Skin epidermis (tissue), 12 donors: ENCODE measurements around the gene HSPG2.
"Not testable (repeated sequence)": the region's sequence is repeated elsewhere in the genome, so short reads cannot be mapped to it uniquely, and the experiment has no call there.

Experiments
- H3K27ac ChIP-seq, 21 experiments: fragments of 200-600 bp; sonication (generic) in 11 of 21; one replicate each; pipeline ENCODE4 v1.5.0; 2020; ENCODE audit warnings: mild to moderate bottlenecking in 3 of 21, inconsistent platforms in 2 of 21, moderate library complexity in 2 of 21
- H3K4me3 ChIP-seq, 7 experiments: fragments of 200-600 bp; sonication (generic) in 2 of 7; one replicate each; pipeline ENCODE4 v1.5.0; 2020; ENCODE audit warnings: inconsistent platforms in 2 of 7, mild to moderate bottlenecking in 2 of 7, moderate library complexity in 1 of 7

The HSPG2 gene

GRCh38 chr1:21842606-21843162 lies 94.4 kb downstream of the HSPG2 start:
- Histone ChIP-seq H3K27ac (no peak overlapping the region), H3K4me3 (no peak overlapping the region)

DNA sequence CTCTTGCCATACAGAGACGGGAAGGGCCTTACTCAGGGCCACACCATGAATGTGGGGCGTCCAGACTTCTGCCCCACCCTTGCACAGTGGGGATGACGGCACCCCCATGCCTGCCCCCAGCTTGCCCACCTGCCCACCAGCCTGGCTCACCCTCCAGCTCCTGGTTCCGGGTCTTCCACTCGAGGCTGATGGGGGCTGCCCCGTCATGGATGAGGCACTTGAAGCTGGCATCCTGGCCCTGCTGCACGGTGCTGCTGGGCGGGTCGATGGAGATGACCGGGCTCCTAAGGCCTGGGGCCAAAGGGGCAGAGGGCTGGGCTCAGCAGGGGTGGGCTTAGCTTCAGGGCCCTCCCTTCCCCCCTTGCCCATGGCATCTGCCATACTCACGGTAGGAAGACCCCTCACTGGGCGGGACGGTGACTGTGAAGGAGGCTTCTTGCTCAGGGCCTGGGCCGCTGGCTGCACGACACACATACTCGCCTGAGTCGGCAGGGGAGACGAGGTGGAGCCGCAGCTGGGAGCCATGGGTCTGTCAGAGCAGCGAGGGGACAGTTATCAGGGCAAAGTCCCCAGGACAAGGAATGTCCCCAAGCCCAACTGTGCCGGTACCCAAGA lies 95.2 kb downstream of the HSPG2 start:
- H3K27ac ChIP-seq, result peak overlapping the region in 1 of 21 experiments; percentile 34
- no peak overlapping the region for H3K4me3 ChIP-seq

- no peak overlapping the region for H3K4me3 ChIP-seq
Measured at GRCh38 chr1:21840981-21841380, 96.1 kb downstream of the HSPG2 start.

DNA sequence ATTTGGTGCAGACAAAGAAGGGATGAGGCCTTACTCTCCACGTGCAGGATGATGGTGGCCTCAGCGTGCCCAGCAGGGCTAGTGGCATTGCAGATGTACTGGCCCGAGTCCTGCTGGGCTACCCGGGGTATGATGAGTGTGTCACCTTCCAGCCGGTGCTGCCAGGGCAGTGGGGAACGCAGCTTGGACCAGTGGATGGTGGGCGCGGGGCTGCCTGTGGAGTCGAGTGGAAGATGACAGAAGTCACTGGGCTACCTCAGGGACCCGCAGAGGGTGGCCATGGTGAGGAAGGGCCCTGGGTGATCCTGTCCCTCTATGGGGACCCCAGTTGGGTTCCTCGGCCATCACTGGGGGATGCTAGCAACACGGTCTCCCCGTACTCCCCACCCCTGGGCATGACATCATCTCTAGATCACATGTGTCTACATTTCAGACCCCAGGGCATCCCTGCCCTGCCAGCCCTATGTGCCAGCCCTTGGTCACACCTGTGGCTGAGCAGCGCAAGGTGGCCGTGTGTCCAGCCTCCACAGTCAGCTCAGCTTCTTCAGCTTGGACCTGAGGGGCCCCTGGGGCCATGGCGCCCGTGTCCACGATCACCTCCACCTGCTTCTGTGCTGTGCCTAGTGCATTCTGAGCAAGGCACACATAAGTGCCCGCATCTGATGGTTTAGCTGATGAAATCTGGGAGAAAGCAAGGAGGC lies 97.6 kb downstream of the HSPG2 start:
- no peak overlapping the region for H3K4me3 ChIP-seq
- H3K27ac ChIP-seq, result no peak overlapping the region

More at GRCh38 chr1:21840981-21841380, 96.1 kb downstream of the HSPG2 start:
- H3K27ac ChIP-seq, result no peak overlapping the region

- Histone ChIP-seq H3K27ac (no peak overlapping the region), H3K4me3 (no peak overlapping the region)
Measured at GRCh38 chr1:21838359-21839157, 98.6 kb downstream of the HSPG2 start.

- Histone ChIP-seq H3K27ac (no peak overlapping the region), H3K4me3 (no peak overlapping the region)
Measured at GRCh38 chr1:21837476-21837875, 99.6 kb downstream of the HSPG2 start.

GRCh38 chr1:21836729-21837128 lies 100.4 kb downstream of the HSPG2 start:
- H3K27ac ChIP-seq, result no peak overlapping the region
- H3K4me3 ChIP-seq, result no peak overlapping the region

- no peak overlapping the region for H3K4me3 ChIP-seq
- no peak overlapping the region for H3K27ac ChIP-seq
Measured at GRCh38 chr1:21836010-21836409, 101.1 kb downstream of the HSPG2 start.

- H3K4me3 ChIP-seq, result no peak overlapping the region
- H3K27ac ChIP-seq, result no peak overlapping the region
Measured at GRCh38 chr1:21834666-21835065, 102.4 kb downstream of the HSPG2 start.

- H3K27ac ChIP-seq, result no peak overlapping the region
- H3K4me3 ChIP-seq, result no peak overlapping the region
Measured at GRCh38 chr1:21834094-21834493, 103.0 kb downstream of the HSPG2 start.

DNA sequence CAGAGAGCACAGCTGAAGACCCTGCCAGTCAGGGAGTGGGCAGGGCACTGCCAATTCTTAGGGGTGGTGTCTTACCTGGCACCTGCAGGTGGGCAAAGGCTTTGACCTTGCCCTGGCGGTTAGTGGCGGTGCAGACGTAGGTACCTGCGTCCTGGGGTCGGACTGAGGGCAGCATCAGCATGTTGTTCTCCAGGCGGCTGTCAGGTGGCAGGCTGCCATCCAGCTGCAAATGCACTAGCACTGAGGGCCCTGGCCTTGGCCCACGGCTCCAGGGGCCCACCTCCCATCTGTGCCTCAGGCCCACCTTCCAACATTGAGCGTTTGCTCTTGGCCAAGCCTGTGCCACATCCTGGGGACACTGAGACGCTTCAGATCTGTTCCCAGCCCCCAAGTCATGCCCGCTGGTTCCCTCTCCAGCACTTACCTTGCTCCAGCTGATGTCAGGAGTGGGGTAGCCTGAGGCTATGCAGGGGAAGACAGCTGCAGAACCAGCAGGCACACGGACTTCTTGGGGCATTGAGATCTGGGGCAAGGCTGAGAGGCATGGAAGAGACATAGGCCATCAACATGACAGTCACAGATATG lies 103.6 kb downstream of the HSPG2 start:
- Histone ChIP-seq H3K27ac (no peak overlapping the region), H3K4me3 (no peak overlapping the region)

DNA sequence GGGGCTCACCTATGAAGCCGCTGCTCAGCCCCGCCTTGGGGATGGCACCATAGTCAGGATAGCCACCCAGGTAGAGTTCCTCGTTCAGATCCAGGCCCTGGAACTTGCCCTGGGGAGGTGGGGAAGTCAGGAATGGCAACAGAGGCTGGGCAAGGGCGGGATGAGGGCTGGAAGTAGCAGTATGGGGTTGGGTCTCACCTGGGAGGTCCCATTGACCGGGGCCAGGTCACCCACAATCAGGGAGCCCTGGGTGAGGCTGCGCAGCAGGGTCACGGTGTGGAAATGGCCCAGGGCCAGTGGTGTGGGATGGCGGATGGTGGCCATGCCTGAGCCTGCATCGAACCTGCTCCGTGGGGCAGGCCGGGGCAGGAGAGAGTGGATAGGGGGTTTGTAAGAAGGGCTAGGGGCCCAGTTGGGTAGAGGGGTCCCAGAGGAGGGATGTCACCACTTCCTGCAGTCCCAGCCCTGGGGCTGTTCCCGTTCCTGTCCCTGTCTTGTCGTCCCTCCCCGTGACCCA lies 105.6 kb downstream of the HSPG2 start:
- Histone ChIP-seq H3K4me3 (no peak overlapping the region), H3K27ac (no peak overlapping the region)

GRCh38 chr1:21830792-21831453 lies 106.2 kb downstream of the HSPG2 start:
- no peak overlapping the region for H3K4me3 ChIP-seq
- no peak overlapping the region for H3K27ac ChIP-seq

- no peak overlapping the region for H3K4me3 ChIP-seq
- no peak overlapping the region for H3K27ac ChIP-seq
Measured at GRCh38 chr1:21829294-21829693, 107.8 kb downstream of the HSPG2 start.

DNA sequence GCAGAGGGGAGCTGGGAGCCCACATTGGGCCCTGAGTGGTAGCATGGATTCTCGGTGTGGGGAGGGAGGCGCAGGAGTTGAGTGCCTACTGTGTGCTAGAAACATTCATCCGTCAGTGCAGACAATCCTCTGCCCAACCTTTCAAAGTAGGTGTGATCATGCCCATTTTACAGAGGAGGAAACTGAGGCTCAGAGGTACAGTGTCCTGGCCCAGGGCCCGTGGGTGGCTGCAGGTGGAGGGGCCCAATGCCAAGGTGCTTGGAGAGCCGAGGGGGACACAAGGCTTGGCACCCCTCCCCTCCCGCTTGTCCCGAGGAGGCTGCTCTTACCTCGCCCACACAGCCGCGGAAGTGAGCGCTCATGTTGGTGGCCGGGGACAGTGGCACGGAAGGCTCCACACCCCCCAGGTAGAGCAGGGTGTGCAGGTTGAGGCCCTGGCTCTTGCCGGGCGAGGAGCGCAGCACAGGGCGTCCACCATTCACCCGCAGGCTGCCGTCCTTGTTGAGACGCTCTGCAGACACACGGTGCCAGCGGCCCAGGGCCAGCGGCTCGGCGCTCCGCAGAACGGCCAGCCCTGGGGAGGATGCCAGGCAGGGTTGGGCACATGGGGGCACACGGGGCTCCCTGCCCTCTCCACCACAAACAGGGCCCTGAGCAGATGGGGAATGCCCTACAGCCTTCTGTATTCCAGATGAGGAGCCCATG lies 108.5 kb downstream of the HSPG2 start:
- Histone ChIP-seq H3K27ac (no peak overlapping the region), H3K4me3 (no peak overlapping the region)

DNA sequence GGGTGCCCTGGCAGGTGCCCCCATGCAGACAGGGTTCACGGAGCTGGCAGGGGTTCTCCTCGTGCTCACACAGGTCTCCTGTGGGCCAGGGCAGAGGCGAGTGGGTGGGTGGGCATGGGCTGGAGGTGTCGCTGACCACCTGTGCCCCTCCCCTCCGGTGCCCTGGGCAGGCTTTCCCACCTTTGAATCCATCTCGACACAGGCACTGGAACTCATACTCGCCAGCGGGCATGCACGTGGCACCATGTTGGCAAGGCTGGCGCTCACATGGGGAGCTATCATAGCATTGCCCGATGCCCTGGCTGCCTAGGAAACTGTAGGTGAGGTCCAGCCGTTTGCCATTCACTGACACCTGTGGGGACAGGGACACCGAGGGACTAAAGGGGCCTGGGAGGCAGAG lies 109.0 kb downstream of the HSPG2 start:
- Histone ChIP-seq H3K27ac (no peak overlapping the region), H3K4me3 (no peak overlapping the region)

DNA sequence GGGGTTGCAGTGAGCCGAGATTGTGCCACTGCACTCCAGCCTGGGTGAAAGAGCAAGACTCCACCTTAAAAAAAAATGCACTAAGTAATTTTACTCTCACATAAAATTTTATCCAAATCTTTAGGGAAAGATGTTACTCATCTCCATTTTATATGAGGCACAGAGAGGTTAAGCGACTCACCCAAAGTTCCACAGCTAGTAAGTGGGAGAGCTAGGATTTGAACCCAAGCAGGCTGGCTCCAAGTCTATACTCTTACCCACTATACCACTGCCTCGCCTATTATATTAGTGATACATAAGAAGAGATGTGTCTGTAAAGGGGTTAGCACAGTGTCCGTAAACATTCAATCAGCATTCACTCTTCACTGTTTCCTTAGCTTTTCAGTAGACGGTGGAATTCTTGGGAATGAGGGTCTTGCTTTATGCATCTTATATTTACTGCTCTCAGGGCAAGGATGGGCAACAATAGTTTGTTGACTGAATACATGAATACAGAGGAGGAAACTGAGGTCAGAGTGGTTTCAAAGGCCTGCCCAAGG lies 109.9 kb downstream of the HSPG2 start:
- Histone ChIP-seq H3K27ac (no peak overlapping the region), H3K4me3 (no peak overlapping the region)

- H3K27ac ChIP-seq, H3K4me3 ChIP-seq: not testable (repeated sequence)
Measured at GRCh38 chr1:21826694-21827093, 110.4 kb downstream of the HSPG2 start.

GRCh38 chr1:21825393-21825792 lies 111.7 kb downstream of the HSPG2 start:
- Histone ChIP-seq H3K4me3 (no peak overlapping the region), H3K27ac (no peak overlapping the region)
